ENCODE measurements around the gene FLRT3.

GRCh38 chr20:14384416-14385175, 47.2 kb upstream of the FLRT3 start:
- TF ChIP-seq POLR2AphosphoS5 (IDR thresholded peaks at IDR 0.05): no peak
- no peak for TF ChIP-seq POLR2A (IDR thresholded peaks at IDR 0.05)
- TF ChIP-seq CTCF (IDR thresholded peaks at IDR 0.05): no peak
